ENCODE results near the gene SUPT7L. TPM values are rescaled to one million over a fixed set of nuclear protein-coding genes. Genes with fewer than 3 reads are reported as not detected.

SUPT7L gene
- total and polyA plus RNA-seq, 2 of the 13 experiments (the other 11 are each of a cell fraction or from before 2014, with no cell fraction given), result 32.9 to 77.5 TPM

- Histone ChIP-seq H3K79me2 (ENCODE audit: insufficient read depth, low read length) (no peaks in the 10 kb centered on the region), H3K9ac (ENCODE audit: insufficient read depth, low read depth, low read length) (no peak overlapping the region), H3K9me3 (ENCODE audit: low read length) (no peaks in the 10 kb centered on the region), H3K4me2 (ENCODE audit: low read depth, low read length) (no peak overlapping the region), H3K4me1 (ENCODE audit: insufficient read depth, low read length) (no peaks in the 10 kb centered on the region), H3K27ac (ENCODE audit: extremely low read length, insufficient read depth, low read length) (no peak overlapping the region), H3K36me3 (replicated peaks in 1 of 2; ENCODE audit: control insufficient read depth in 1 of 2, insufficient read depth in 2 of 2, low read length in 2 of 2) (peaks cover 20 to 74% of the 10 kb centered on the region in 2 experiments), H4K20me1 (ENCODE audit: insufficient read depth, low read length) (no peaks in the 10 kb centered on the region), H3K4me3 (replicated peaks in 1 of 3; ENCODE audit: insufficient read depth in 1 of 3, low read depth in 2 of 3, low read length in 3 of 3) (no peak overlapping the region), H2AFZ (ENCODE audit: low read length) (no peak overlapping the region), H3K27me3 (ENCODE audit: control insufficient read depth in 1 of 2, insufficient read depth in 2 of 2, low read length in 2 of 2) (no peaks in the 10 kb centered on the region)
- no TSS peak for BruUV-seq (replicated peaks)
- ATAC-seq, result no peak
- ChIA-PET CTCF (ENCODE audit: low intra/inter-chr PET ratio, low total read pairs) (no interaction called here), POLR2A (interaction anchor here (0.6 kb wide), 1 partner anchor 210 kb away, joined by 3 read pairs; no protein-coding TSS in a partner anchor)
- no peak for TF ChIP-seq MIER3 (CRISPR knock-in tag; IDR thresholded peaks at IDR 0.05; ENCODE audit: borderline replicate concordance)
- no peak for TF ChIP-seq ZNF709 (CRISPR knock-in tag; IDR thresholded peaks at IDR 0.05)
- no peak for TF ChIP-seq CREB3 (CRISPR knock-in tag; IDR thresholded peaks at IDR 0.05)
- TF ChIP-seq PHF20 (CRISPR knock-in tag; IDR thresholded peaks at IDR 0.05), result no peak
- no peak for TF ChIP-seq ATAD3A (CRISPR knock-in tag; IDR thresholded peaks at IDR 0.05)
- no peak for TF ChIP-seq CBX2 (IDR thresholded peaks at IDR 0.05; ENCODE audit: low read depth, low read length)
- TF ChIP-seq CBX2 (CRISPR knock-in tag; IDR thresholded peaks at IDR 0.05; ENCODE audit: low read depth), result no peak
- TF ChIP-seq ZNF546 (CRISPR knock-in tag; conservative IDR thresholded peaks at IDR 0.05), result no peak
- no peak for TF ChIP-seq ATRX (CRISPR knock-in tag; IDR thresholded peaks at IDR 0.05; ENCODE audit: borderline replicate concordance)
- TF ChIP-seq TOPORS (CRISPR knock-in tag; IDR thresholded peaks at IDR 0.05), result no peak
- no peak for TF ChIP-seq ELK4 (CRISPR knock-in tag; IDR thresholded peaks at IDR 0.05; ENCODE audit: borderline replicate concordance)
- no peak for TF ChIP-seq ZNF205 (CRISPR knock-in tag; IDR thresholded peaks at IDR 0.05)
- no peak for TF ChIP-seq PRDM4 (CRISPR knock-in tag; IDR thresholded peaks at IDR 0.05; ENCODE audit: borderline replicate concordance)
- no peak for TF ChIP-seq ETS1 (CRISPR knock-in tag; IDR thresholded peaks at IDR 0.05)
- TF ChIP-seq MIER2 (CRISPR knock-in tag; IDR thresholded peaks at IDR 0.05), result no peak
- TF ChIP-seq ZNF597 (CRISPR knock-in tag; IDR thresholded peaks at IDR 0.05), result no peak
- DNase-seq (ENCODE audit: low spot score), result no peak
- no peak for FAIRE-seq
- intact Hi-C loops (cut with micrococcal nuclease; ENCODE audit: unreplicated experiment), result no loop called here
- in situ Hi-C loops (cut with HindIII; ENCODE audit: extremely low pct_ligation_motif_present, low pct_unique_long_range_greater_than_20kb), result no loop called here
These were observed 16.1 kb downstream of the SUPT7L start for GRCh38 chr2:27647289-27647688.
